Neural crest cell (in vitro differentiated cells): ENCODE data around the gene VN1R4. TPM values are rescaled to one million over a fixed set of nuclear protein-coding genes. Genes with fewer than 3 reads are reported as not detected.
"Not testable (repeated sequence)": the region's sequence is repeated elsewhere in the genome, so short reads cannot be mapped to it uniquely, and the experiment has no call there.

Experiments
- DNase-seq: peaks from one replicate; pipeline ENCODE4 v3.0.0; 2021; ENCODE audit warnings: low read depth, mixed read lengths, low spot score
- H3K27ac Mint-ChIP-seq: one replicate; pipeline ENCODE4 v1.8.0; 2021; ENCODE audit warnings: mild to moderate bottlenecking, mixed read lengths; ENCODE audit not compliant: unreplicated experiment
- H3K27me3 Mint-ChIP-seq: 2 replicates; pipeline ENCODE4 v1.8.0; 2021; ENCODE audit warnings: low read depth, mild to moderate bottlenecking, mixed read lengths
- H3K36me3 Mint-ChIP-seq: 2 replicates; pipeline ENCODE4 v1.8.0; 2021; ENCODE audit warnings: low read depth, mild to moderate bottlenecking, mixed read lengths
- H3K4me1 Mint-ChIP-seq: 2 replicates; pipeline ENCODE4 v1.8.0; 2021; ENCODE audit warnings: mixed read lengths
- H3K4me3 Mint-ChIP-seq: one replicate; pipeline ENCODE4 v1.8.0; 2021; ENCODE audit warnings: mild to moderate bottlenecking, mixed read lengths
- H3K9me3 Mint-ChIP-seq: 2 replicates; pipeline ENCODE4 v1.8.0; 2021; ENCODE audit warnings: mixed read lengths
- long read RNA-seq: library from polyadenylated mRNA; unstranded; transcript quantifications from one replicate; pipeline ENCODE4 v2.0.0, GENCODE V29; 2020
- total RNA-seq: library from RNA; stranded (reverse); gene quantifications from 2 replicates; pipeline ENCODE4 v1.2.1, GENCODE V29; 2021
- TF ChIP-seq, protein P1 (sequence below): fragments of 200-600 bp; sonication (generic); conservative IDR thresholded peaks from 2 replicates; pipeline ENCODE4 v1.5.0; 2021; ENCODE audit warnings: antibody characterized with exemption, mild to moderate bottlenecking

VN1R4 gene, protein sequence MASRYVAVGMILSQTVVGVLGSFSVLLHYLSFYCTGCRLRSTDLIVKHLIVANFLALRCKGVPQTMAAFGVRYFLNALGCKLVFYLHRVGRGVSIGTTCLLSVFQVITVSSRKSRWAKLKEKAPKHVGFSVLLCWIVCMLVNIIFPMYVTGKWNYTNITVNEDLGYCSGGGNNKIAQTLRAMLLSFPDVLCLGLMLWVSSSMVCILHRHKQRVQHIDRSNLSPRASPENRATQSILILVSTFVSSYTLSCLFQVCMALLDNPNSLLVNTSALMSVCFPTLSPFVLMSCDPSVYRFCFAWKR
- total RNA-seq, result not detected in 2 replicates
- long read RNA-seq, result 0 reads

DNA sequence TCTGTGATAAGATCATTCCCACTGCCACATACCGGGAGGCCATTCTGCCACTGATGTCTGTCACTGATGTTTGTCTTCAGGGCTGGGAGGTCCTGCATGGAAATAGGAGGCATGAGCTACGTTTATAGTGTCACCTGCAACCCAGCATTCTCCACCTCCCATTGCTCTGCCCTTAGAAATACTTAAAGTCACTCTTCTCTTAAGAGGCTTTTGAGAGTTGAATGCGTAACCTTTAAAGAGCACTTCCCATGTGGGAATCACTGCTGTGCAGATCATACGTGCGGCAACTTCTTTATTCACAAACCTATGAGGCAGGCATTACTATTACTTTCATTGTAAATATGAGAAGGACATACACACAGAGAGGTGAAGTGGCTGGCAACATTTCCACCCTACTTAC, at the start of gene VN1R4:
Gene VN1R4, minus strand, starts transcription at position 101 of the 400 bp plus-strand sequence. Its CDS starts 58 bp downstream, at position 43.
- H3K9me3 Mint-ChIP-seq, result peaks cover 36% of the 10 kb centered on the region
- H3K4me1 Mint-ChIP-seq, H3K4me3 Mint-ChIP-seq, H3K27me3 Mint-ChIP-seq, DNase-seq, H3K27ac Mint-ChIP-seq: not testable (repeated sequence)
- peaks cover 10% of the 10 kb centered on the region for H3K36me3 Mint-ChIP-seq

DNA sequence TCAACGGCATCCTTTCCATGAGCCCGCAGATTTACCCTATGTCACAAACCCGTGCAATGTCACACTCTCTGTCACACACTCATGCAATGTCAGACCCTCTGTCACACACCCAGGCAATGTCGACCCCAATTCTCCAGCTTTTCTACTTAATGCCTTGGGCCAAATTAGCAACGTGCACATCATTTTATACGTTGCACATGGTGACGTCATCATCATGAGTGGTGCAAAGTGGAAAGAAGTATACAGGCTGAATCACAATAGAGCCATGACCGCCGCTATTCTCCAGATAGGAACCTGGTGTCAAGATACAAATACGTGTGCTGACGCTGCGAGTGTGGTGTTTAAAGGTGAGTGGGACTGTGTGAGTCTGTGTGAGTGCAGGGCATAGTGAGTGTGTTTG, 44.4 kb upstream of the VN1R4 start:
- Mint-ChIP-seq H3K9me3 (peaks cover 8% of the 10 kb centered on the region), H3K4me3 (no peak overlapping the region), H3K27me3 (peaks cover 52% of the 10 kb centered on the region), H3K27ac (no peak overlapping the region), H3K36me3 (no peaks in the 10 kb centered on the region), H3K4me1 (no peaks in the 10 kb centered on the region)
- no peak for DNase-seq
- TF ChIP-seq, protein P1, sequence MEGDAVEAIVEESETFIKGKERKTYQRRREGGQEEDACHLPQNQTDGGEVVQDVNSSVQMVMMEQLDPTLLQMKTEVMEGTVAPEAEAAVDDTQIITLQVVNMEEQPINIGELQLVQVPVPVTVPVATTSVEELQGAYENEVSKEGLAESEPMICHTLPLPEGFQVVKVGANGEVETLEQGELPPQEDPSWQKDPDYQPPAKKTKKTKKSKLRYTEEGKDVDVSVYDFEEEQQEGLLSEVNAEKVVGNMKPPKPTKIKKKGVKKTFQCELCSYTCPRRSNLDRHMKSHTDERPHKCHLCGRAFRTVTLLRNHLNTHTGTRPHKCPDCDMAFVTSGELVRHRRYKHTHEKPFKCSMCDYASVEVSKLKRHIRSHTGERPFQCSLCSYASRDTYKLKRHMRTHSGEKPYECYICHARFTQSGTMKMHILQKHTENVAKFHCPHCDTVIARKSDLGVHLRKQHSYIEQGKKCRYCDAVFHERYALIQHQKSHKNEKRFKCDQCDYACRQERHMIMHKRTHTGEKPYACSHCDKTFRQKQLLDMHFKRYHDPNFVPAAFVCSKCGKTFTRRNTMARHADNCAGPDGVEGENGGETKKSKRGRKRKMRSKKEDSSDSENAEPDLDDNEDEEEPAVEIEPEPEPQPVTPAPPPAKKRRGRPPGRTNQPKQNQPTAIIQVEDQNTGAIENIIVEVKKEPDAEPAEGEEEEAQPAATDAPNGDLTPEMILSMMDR, result no peak

DNA sequence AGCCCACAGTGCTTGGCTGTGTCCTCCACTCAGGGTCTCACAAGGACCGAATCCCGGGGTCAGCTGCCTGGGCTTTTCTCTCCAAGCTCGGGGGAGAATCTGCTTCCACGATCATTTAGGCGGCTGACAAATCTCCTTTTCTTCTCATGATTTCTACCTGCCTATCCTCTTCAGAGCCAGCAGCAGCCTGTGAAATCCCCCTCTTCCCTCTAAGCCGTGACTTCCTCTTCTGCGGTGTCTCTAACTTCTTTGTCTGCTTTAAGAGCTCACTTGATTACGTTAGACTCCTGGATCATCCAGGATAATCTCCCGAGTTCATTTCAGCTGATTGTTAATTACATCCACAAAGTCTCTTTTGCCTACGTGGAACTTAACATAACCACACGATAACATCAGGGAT, 43.5 kb upstream of the VN1R4 start:
- Mint-ChIP-seq H3K4me1 (no peaks in the 10 kb centered on the region), H3K4me3 (no peak overlapping the region), H3K36me3 (no peaks in the 10 kb centered on the region), H3K27ac (no peak overlapping the region), H3K27me3 (peaks cover 61% of the 10 kb centered on the region), H3K9me3 (peaks cover 15% of the 10 kb centered on the region)
- DNase-seq, result no peak
- TF ChIP-seq, protein P1, result no peak

DNA sequence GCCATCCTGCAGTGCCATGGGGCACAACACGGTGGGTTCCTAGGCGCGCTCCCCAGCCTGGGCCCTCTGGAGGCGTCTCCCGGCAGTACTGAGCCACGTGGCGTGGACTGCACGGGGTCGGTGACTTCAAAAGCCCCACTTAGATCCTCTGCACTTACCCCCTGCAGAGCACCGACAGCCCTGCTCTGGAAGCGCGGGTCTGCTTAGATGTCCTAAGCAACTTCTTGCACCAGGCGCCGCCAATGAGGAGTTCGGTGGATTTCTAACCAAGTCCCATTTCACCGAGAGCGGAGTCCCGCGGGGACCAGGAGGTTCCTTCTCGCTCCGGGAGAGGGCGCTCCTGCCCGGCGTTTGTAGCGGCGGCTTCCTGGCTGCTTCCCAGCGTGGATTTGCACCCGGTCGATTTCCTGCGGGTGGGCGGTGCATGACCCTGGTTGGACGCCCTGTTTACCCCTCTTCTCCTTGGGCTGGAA, 40.9 kb upstream of the VN1R4 start:
- Mint-ChIP-seq H3K9me3 (peaks cover 15% of the 10 kb centered on the region), H3K27me3 (peaks cover 50% of the 10 kb centered on the region)
- TF ChIP-seq, protein P1, result peak; percentile 76

DNA sequence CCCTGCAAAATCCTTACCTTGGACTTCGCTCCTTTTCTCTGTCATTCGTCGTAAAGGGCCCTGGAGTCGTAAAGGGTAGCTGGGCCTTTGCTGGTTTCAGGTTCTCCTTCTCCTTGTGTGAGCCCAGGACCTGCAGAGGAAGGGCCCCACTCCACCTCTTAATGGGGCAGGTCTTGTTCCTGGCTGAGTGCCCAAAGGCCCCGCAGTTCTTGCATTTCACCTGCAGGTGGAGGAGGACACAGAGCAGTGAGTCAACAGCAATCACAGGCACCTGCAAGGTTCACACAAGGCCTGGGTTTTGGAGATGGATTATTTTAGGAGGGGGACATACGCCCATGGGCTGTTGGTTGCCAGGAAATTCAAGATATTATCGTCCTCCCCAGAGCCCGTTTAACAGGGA, 33.8 kb upstream of the VN1R4 start:
- H3K27me3 Mint-ChIP-seq, result peaks cover 12% of the 10 kb centered on the region
- not testable (repeated sequence) for H3K27ac Mint-ChIP-seq, H3K4me3 Mint-ChIP-seq, H3K9me3 Mint-ChIP-seq, H3K4me1 Mint-ChIP-seq, DNase-seq, H3K36me3 Mint-ChIP-seq

More for the DNA sequence above, 40.9 kb upstream of the VN1R4 start:
- Mint-ChIP-seq H3K4me1 (no peaks in the 10 kb centered on the region), H3K27ac (no peak overlapping the region), H3K36me3 (no peaks in the 10 kb centered on the region), H3K4me3 (no peak overlapping the region)
- DNase-seq, result peak; percentile 26

DNA sequence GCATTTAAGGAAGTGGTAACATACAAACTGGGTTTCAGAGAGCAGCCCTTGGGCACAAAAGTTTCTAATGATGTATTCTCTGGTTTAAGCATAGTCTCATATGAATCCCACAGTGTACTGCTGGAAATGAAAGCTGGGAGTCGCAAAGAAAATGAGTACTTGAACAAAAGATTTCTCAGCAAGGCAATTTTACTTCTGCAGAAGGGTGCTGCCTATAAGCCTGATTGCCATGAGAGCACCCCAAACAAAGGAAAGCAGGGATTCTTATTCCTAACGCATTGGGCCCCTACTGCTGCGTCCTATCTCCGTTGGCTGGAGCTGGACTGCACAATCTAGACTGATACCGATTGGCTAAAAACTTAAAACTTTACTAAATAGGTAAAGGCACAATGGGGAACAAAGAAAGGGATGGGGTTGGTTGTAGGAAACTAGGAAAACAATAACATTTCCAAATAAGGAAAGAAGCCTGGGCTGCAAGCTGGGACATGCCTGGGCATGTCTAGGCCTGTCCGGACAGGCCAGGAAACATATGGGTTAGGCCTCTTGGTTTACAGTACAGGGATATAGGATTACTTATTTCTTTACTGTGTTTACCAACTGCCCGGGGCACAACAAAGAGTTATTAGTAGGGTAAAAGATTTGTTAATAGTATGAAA, 27.4 kb upstream of the VN1R4 start:
- no peak overlapping the region for H3K4me3 Mint-ChIP-seq
- H3K36me3 Mint-ChIP-seq, result peaks cover 2% of the 10 kb centered on the region
- H3K4me1 Mint-ChIP-seq, result no peaks in the 10 kb centered on the region
- H3K27me3 Mint-ChIP-seq, result no peaks in the 10 kb centered on the region
- TF ChIP-seq, protein P1, result no peak
- H3K27ac Mint-ChIP-seq, result no peak overlapping the region
- peaks cover 20% of the 10 kb centered on the region for H3K9me3 Mint-ChIP-seq
- DNase-seq, result no peak
